Measurements from ENCODE around the gene RNPC3. TPM values are rescaled to one million over a fixed set of nuclear protein-coding genes. Genes with fewer than 3 reads are reported as not detected.
A peak's percentile ranks its signal among the peaks of the same experiment; 100 is the strongest.

Gene RNPC3
- polyA plus RNA-seq, 1 donor from 2014 or later: 61.0 TPM

GRCh38 chr1:103514920-103515503 is 10.5 kb upstream of the RNPC3 start:
- Histone ChIP-seq H3K27ac (ENCODE audit: low read length) (no peak overlapping the region), H3K9me3 (ENCODE audit: low read length) (no peaks in the 10 kb centered on the region), H3K4me2 (ENCODE audit: low read length) (no peak overlapping the region), H3K27me3 (ENCODE audit: insufficient read depth, low read depth, low read length) (no peaks in the 10 kb centered on the region), H3K4me3 (ENCODE audit: low read length) (no peak overlapping the region), H3K9me2 (ENCODE audit: insufficient read depth, low read length) (no peaks in the 10 kb centered on the region), H2AFZ (ENCODE audit: low read depth, low read length) (no peak overlapping the region), H3K9ac (ENCODE audit: low read length) (no peak overlapping the region), H4K20me1 (ENCODE audit: insufficient read depth) (no peaks in the 10 kb centered on the region), H3K36me3 (ENCODE audit: insufficient read depth, low read length) (no peaks in the 10 kb centered on the region), H3K79me2 (replicated peaks; ENCODE audit: insufficient read depth, low read length) (no peaks in the 10 kb centered on the region), H3F3A (ENCODE audit: insufficient read depth, low read length, poor library complexity, severe bottlenecking) (no peaks in the 10 kb centered on the region)
- TF ChIP-seq CTCF (IDR thresholded peaks at IDR 0.05; ENCODE audit: poor library complexity, severe bottlenecking) (peak; percentile 85), TAF1 (IDR thresholded peaks at IDR 0.05; ENCODE audit: low read depth) (no peak), MXI1 (conservative IDR thresholded peaks at IDR 0.05; ENCODE audit: poor library complexity, severe bottlenecking) (no peak), EP300 (conservative IDR thresholded peaks at IDR 0.05; ENCODE audit: poor library complexity, severe bottlenecking) (no peak), POLR2AphosphoS5 (IDR thresholded peaks at IDR 0.05) (no peak), EZH2 (IDR thresholded peaks at IDR 0.05; ENCODE audit: borderline replicate concordance, insufficient read depth, low read length, poor library complexity, severe bottlenecking) (no peak), SMC3 (conservative IDR thresholded peaks at IDR 0.05; ENCODE audit: poor library complexity) (peak; percentile 87), RAD21 (conservative IDR thresholded peaks at IDR 0.05) (peak; percentile 89)
- TF ChIP-seq, protein P1, sequence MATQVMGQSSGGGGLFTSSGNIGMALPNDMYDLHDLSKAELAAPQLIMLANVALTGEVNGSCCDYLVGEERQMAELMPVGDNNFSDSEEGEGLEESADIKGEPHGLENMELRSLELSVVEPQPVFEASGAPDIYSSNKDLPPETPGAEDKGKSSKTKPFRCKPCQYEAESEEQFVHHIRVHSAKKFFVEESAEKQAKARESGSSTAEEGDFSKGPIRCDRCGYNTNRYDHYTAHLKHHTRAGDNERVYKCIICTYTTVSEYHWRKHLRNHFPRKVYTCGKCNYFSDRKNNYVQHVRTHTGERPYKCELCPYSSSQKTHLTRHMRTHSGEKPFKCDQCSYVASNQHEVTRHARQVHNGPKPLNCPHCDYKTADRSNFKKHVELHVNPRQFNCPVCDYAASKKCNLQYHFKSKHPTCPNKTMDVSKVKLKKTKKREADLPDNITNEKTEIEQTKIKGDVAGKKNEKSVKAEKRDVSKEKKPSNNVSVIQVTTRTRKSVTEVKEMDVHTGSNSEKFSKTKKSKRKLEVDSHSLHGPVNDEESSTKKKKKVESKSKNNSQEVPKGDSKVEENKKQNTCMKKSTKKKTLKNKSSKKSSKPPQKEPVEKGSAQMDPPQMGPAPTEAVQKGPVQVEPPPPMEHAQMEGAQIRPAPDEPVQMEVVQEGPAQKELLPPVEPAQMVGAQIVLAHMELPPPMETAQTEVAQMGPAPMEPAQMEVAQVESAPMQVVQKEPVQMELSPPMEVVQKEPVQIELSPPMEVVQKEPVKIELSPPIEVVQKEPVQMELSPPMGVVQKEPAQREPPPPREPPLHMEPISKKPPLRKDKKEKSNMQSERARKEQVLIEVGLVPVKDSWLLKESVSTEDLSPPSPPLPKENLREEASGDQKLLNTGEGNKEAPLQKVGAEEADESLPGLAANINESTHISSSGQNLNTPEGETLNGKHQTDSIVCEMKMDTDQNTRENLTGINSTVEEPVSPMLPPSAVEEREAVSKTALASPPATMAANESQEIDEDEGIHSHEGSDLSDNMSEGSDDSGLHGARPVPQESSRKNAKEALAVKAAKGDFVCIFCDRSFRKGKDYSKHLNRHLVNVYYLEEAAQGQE (IDR thresholded peaks at IDR 0.05; ENCODE audit: borderline replicate concordance): no peak

- TF ChIP-seq SMC3 (conservative IDR thresholded peaks at IDR 0.05; ENCODE audit: poor library complexity) (no peak), EZH2 (IDR thresholded peaks at IDR 0.05; ENCODE audit: borderline replicate concordance, insufficient read depth, low read length, poor library complexity, severe bottlenecking) (no peak), POLR2AphosphoS5 (IDR thresholded peaks at IDR 0.05) (no peak), RAD21 (conservative IDR thresholded peaks at IDR 0.05) (no peak), EP300 (conservative IDR thresholded peaks at IDR 0.05; ENCODE audit: poor library complexity, severe bottlenecking) (no peak), CTCF (IDR thresholded peaks at IDR 0.05; ENCODE audit: poor library complexity, severe bottlenecking) (no peak), TAF1 (IDR thresholded peaks at IDR 0.05; ENCODE audit: low read depth) (no peak), MXI1 (conservative IDR thresholded peaks at IDR 0.05; ENCODE audit: poor library complexity, severe bottlenecking) (no peak)
- TF ChIP-seq, protein P1 (IDR thresholded peaks at IDR 0.05; ENCODE audit: borderline replicate concordance): no peak
- H3K79me2 ChIP-seq (replicated peaks; ENCODE audit: insufficient read depth, low read length): no peaks in the 10 kb centered on the region
- H3F3A ChIP-seq (ENCODE audit: insufficient read depth, low read length, poor library complexity, severe bottlenecking): no peaks in the 10 kb centered on the region
- H3K27me3 ChIP-seq (ENCODE audit: insufficient read depth, low read depth, low read length): no peaks in the 10 kb centered on the region
- no peaks in the 10 kb centered on the region for H3K36me3 ChIP-seq (ENCODE audit: insufficient read depth, low read length)
- H3K27ac ChIP-seq (ENCODE audit: low read length): no peak overlapping the region
- H3K4me2 ChIP-seq (ENCODE audit: low read length): no peak overlapping the region
- H2AFZ ChIP-seq (ENCODE audit: low read depth, low read length): no peak overlapping the region
- no peaks in the 10 kb centered on the region for H3K9me2 ChIP-seq (ENCODE audit: insufficient read depth, low read length)
- H3K9me3 ChIP-seq (ENCODE audit: low read length): no peaks in the 10 kb centered on the region
- H3K4me3 ChIP-seq (ENCODE audit: low read length): no peak overlapping the region
- no peak overlapping the region for H3K9ac ChIP-seq (ENCODE audit: low read length)
- H4K20me1 ChIP-seq (ENCODE audit: insufficient read depth): no peaks in the 10 kb centered on the region
Measured at GRCh38 chr1:103516283-103516682, 9.2 kb upstream of the RNPC3 start.
